Neural progenitor cell (in vitro differentiated cells): ENCODE results near the gene MFSD11.

Experiments
- EZH2 ChIP-seq: fragments of 200-600 bp; sonication (generic); IDR thresholded peaks from 2 replicates; pipeline ENCODE4 v1.6.1; 2017; ENCODE audit warnings: antibody characterized with exemption, mild to moderate bottlenecking, moderate library complexity
- EZH2phosphoT487 ChIP-seq: fragments of 200-600 bp; sonication (generic); IDR thresholded peaks from 2 replicates; pipeline ENCODE4 v1.6.1; 2017; ENCODE audit warnings: antibody characterized with exemption
- TF ChIP-seq, protein P1 (sequence below): fragments of 200-600 bp; sonication (generic); IDR thresholded peaks from 2 replicates; pipeline ENCODE4 v1.5.1; 2017; ENCODE audit warnings: antibody characterized with exemption, mild to moderate bottlenecking

DNA sequence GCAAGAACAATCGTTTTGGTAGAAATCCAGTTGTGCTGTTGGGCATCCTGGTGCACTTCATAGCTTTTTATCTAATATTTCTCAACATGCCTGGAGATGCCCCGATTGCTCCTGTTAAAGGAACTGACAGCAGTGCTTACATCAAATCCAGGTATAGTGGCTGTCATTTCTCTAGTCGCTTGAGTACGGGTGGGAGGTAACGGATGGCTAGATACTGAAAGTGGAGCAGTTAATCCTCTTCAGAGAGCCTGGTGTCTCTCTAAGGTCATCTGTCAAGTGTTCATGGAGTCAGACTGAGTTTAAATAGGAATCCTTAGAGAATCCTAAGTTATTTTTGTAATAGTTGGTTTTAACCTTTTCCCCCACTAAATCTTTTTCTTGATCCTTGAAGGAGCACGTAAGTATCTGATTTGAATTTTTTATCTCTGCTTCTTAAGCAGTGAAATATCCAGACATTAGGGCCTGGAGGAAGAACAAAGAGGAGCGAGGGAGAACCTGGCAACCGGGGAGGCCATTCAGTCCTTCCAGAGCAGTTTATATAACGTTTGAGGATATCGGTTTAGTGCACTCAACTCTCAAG is 37.2 kb downstream of the MFSD11 start:
- TF ChIP-seq, protein P1, sequence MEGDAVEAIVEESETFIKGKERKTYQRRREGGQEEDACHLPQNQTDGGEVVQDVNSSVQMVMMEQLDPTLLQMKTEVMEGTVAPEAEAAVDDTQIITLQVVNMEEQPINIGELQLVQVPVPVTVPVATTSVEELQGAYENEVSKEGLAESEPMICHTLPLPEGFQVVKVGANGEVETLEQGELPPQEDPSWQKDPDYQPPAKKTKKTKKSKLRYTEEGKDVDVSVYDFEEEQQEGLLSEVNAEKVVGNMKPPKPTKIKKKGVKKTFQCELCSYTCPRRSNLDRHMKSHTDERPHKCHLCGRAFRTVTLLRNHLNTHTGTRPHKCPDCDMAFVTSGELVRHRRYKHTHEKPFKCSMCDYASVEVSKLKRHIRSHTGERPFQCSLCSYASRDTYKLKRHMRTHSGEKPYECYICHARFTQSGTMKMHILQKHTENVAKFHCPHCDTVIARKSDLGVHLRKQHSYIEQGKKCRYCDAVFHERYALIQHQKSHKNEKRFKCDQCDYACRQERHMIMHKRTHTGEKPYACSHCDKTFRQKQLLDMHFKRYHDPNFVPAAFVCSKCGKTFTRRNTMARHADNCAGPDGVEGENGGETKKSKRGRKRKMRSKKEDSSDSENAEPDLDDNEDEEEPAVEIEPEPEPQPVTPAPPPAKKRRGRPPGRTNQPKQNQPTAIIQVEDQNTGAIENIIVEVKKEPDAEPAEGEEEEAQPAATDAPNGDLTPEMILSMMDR, result no peak
- TF ChIP-seq EZH2phosphoT487 (no peak), EZH2 (no peak)
